Activated CD8-positive, alpha-beta memory T cell treated with anti-CD3 and anti-CD28 coated beads, Interleukin-2, amount 50 U/mL, for 24 hours (primary cell): ENCODE measurements around the gene FNBP1L.
"Not testable (repeated sequence)": the region's sequence is repeated elsewhere in the genome, so short reads cannot be mapped to it uniquely, and the experiment has no call there.

Experiments used
- DNase-seq: peaks from one replicate; pipeline ENCODE4 v3.0.0-alpha.2; 2020; ENCODE audit errors: extremely low read depth

The FNBP1L gene

GRCh38 chr1:93573940-93574469, 126.1 kb downstream of the FNBP1L start:
- no peak for DNase-seq

- no peak for DNase-seq
Measured at GRCh38 chr1:93574511-93574910, 126.6 kb downstream of the FNBP1L start.

DNA sequence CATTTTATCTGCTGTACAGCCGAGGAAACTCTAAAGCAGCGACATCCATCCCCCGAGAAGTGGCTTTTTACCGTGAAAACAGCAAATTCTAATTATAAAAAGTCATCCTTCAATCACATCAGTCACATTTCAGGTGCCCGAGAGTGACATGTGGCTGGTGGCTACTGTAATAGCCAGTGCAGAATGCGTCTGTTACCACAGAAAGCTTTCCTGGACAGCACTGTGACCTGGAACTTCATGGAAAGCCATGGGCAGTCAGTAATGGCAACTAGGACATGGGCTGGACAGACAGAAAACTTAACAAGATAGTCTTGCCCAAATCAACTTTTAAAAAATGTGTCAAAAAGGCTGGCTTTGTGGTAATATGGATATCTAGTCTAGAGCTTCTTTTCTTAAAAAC, 127.1 kb downstream of the FNBP1L start:
- DNase-seq, result no peak

DNA sequence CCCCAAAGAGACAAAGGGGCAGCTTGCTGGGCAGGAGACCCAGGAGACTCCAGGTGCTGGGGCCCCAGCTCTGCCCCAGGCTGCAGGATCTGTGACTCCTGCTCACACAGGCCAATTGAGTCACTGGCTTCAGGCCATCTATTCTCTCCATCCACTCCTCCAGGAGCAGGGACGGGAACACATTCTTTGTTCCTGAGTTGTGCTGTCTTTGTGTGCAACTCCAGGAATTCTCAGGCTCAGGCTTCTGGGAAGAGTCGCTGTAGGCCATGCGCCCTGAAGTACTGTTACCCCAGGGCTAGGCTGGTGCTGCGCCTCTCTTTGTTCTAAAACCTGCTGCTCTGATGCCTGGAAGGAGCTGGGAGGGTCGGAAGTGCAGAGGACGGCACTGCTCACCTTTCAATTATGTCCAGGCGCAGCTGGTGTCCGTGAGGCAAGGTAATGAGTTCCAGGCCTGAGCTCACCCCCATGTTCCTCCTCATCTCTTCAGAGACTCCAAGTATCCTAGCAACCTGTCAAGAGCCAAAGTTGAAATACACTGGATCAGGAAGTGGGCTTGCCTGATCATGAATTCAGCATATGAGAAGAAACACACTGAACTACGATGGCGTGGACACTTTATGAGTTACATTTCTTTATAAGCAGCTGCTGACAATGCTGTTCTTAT, 127.8 kb downstream of the FNBP1L start:
- DNase-seq, result no peak

DNA sequence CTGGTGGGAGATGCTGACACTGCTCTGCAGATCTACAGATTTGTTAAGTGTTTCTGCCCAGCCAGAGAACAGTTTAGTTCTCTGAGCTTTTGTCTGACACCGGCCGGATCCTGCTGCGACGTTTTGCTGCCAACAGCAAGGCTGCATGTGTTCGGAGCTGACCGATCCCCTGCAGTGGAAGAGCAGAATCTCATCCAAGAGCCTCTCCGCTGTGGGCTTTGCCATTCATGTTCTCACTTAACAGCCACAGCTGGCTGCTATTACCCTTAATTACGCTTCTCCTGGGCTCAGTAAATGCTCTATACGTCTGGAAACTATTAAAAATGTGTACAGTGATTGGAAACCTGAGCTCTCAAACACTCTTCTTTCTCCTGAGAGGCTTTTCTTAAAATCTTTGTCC, 128.4 kb downstream of the FNBP1L start:
- no peak for DNase-seq

- no peak for DNase-seq
Measured at GRCh38 chr1:93576746-93577145, 128.8 kb downstream of the FNBP1L start.

GRCh38 chr1:93577536-93578432, 129.9 kb downstream of the FNBP1L start:
- DNase-seq, result no peak

DNA sequence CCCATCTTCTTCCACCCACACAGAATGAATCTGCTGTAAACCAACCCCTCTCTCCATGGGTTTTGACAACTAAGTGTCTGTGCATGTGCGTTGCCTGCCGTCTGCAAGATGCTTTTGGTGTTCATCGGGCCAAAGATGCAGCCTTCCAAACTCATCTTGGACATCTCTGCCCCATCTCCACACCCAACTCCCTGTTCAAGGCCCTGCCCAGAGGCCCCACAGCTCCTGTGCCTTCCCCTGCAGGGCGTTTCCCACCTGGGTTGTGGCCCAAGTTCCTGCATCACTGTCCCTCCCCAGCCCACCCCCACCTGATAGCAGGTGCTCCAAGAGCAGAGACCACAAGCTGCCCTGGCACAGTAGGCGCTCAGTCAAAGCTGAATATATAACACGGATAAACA, 130.5 kb downstream of the FNBP1L start:
- DNase-seq, result no peak

- no peak for DNase-seq
Measured at GRCh38 chr1:93578911-93579825, 131.2 kb downstream of the FNBP1L start.

GRCh38 chr1:93579891-93580290, 132.0 kb downstream of the FNBP1L start:
- no peak for DNase-seq

DNA sequence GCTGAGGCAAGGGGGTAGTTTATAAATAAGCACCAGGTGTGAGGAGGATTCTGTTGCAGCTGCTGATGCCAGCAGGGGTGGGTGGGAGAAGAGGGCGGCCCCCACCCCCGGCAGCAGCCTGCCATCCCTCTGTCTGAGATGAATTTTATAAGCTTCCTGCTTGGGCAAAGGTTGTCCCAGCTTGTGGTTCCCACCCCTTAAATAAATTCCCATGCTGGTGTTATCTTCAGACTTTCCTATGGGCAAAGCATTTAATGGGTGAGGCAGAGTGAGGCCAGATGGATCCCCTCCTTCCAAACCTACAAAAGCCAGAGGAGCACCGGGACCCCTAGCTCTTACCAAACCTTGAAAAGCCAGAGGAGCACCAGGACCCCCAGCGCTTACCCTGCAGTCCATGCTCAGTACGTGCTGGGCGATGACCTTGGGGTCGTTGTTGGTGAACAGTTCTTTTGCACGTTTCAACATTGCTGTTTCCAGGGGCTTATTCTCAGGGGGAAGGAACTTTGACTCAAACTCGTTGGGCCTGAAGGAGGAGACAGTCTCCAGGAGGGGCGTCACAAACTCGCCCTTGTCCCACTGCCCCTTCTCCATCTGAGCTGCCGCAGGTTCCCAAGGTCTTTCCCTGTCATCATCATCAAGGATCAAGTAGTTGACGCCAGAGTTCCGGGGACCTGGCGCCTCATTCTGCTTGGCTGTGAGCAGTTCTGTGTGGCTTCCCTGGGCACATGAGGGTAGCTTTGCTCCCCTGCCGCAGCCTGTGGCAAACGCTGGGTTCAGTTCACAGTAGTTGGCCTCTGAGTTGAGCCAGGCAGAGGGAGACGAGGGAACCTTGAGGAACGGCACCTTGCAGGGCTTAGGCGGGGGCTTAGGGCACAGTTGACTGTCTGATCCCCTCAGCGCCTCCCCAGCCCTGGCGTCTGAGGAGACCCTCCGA, 134.3 kb downstream of the FNBP1L start:
- no peak for DNase-seq

GRCh38 chr1:93584261-93585003, 136.5 kb downstream of the FNBP1L start:
- DNase-seq, result no peak

DNA sequence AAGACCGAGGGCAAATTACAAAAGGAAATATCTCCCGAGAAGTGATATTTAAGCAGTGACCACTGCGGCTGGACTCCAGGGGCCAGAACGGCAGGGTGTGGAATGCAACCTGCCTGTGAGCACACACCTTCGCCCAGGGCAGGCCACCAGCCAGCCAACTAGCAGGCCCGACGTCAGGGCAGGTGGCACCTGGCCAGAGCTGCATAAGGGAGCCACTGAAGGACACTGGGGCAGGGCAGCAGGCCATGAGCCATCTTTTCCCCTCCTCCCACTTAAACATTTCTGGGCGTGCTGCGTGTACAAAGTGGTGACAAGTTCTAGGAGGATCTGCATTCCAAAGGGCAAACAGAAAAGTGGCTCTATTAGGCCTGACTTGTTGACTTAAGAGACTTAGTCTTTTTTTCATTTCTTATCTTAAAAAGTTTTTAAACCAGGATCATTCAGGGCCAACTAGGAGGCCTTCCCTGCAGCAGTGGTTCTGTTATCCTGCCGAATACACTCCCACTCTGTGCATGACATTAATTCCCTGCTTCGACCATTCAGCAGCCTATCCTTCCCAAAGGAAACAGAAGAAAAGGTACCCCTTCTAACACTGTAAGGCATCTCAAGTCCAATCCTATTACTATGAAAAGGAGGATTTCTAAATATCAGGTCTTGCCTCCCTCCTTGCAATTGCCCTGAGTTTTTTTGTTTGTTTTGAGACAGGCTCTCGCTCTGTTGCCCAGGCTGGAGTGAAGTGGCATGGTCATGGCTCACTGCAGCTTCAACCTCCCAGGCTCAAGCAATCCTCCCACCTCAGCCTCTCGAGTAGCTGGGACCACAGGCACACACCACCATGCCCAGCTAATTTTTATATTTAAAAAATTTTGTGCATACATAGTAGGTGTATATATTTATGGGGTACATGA, 137.4 kb downstream of the FNBP1L start:
- no peak for DNase-seq

- DNase-seq, result no peak
Measured at GRCh38 chr1:93587354-93587753, 139.4 kb downstream of the FNBP1L start.

DNA sequence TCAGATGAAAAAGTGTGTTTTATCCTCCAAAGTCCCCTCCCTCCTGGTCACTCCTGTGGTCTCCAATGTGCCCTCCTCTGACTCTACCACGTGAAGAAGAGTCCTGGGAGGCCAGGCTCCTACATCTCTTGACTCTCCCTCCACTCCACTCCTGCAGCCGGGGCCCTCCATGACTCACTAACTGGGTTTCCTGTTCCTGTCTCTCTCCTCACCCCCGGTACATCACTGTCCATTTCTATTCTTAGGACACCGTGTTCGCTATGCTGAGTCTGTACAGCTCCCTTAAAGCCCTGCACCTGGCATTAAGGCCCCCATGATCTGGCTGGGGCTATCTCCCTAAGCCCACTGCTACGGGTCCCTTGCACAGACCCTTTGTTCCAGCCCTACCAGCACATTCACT, 140.3 kb downstream of the FNBP1L start:
- no peak for DNase-seq

DNA sequence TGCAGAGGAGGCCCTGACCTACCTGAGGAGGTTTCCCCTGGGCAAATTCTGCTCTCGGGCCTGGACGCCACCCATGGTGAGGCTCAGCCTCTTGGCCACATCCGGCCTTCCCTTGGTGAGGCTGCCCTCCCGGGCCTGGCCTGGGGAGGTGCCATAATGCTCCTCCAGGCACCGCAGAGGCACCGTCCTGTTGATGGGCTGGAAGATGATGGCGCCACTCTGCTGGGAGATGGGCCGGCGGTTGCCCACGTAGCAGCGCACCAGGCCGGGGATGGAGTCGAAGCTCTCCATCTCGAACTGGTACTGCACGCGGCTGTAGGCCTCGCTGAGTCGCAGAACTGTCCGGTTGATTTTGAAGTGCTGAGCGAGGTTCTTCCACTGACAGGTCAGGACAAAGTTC, 141.0 kb downstream of the FNBP1L start:
- no peak for DNase-seq

DNA sequence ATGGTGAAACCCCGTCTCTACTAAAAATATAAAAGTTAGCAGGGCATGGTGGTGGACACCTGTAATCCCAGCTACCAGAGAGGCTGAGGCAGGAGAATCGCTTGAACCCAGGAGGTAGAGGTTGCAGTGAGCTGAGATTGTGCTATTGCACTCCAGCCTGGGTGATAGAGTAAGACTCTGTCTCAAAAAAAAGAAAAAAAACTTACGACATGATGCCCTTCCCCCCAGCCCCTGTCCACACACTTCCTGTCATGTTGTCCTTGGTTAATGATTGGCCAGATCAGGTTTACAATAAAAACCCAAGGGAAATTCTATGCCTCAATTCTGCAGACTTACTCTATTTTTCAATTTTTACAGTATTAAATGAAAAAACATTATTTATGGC, 143.4 kb downstream of the FNBP1L start:
- DNase-seq, result not testable (repeated sequence)

DNA sequence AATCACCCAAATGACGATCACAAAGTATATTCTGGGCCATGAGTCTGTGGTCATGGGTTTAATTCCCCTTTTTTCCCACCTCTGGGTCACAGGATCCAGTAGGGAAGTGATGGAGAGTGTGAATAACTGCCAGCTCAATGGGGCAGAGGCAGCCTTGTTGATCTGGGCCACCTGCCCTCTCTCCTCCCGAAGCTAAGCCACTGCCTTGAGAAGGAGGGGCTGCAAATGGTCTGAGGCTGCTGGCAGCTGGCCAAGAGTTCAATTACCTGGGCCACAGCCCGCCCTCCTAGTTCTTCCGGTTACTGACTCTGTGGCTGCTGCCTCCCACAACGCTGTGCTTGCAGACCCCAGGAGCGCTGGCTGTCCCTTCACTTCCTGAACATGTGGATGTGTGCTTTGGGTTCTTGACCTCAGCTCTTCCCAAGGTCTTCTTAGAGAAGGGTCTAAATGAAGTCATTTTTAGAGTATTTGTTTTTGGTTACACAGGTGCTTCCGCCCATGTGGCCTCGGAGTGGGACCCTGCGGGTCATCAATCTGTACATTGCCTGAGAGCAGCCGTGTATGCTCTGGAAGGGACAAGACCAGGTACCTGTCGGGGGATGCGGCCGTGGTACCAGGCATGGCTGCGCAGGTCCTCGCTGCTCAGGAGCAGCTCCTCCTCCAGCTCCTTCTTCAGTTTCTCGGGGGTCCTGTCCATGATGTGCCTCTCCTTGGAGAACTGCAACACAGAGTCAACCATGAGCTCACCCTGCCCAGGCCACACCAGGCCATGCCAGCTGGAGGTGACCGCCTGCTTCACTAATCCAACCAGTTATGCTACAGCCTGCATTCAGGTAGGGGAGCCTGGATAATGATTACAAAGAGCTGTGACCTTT, 144.0 kb downstream of the FNBP1L start:
- DNase-seq, result no peak
